Measurements from ENCODE around the gene METTL3.

The METTL3 gene

GRCh38 chr14:21543963-21544362 is 32.8 kb upstream of the METTL3 start:
- in situ Hi-C loops (cut with HindIII; ENCODE audit: low pct_ligation_motif_present, low sequenced_read_pairs) = no loop called here

GRCh38 chr14:21543521-21543960 is 32.4 kb upstream of the METTL3 start:
- TF ChIP-seq CTCF (IDR thresholded peaks at IDR 0.05; ENCODE audit: low read depth, low read length, missing control alignments) = no peak
- Histone ChIP-seq H3K27me3 (replicated peaks) (no peaks in the 10 kb centered on the region), H3K36me3 (replicated peaks) (no peaks in the 10 kb centered on the region), H3K27ac (no peak overlapping the region), H3K4me3 (ENCODE audit: low read depth, low read length) (no peak overlapping the region)
- DNase-seq = no peak
- in situ Hi-C loops (cut with HindIII; ENCODE audit: low pct_ligation_motif_present, low sequenced_read_pairs) = no loop called here

More at GRCh38 chr14:21543963-21544362, 32.8 kb upstream of the METTL3 start:
- no peak overlapping the region for H3K27ac ChIP-seq
- H3K27me3 ChIP-seq (replicated peaks) = no peaks in the 10 kb centered on the region
- H3K36me3 ChIP-seq (replicated peaks) = no peaks in the 10 kb centered on the region
- no peak for DNase-seq
- H3K4me3 ChIP-seq (ENCODE audit: low read depth, low read length) = no peak overlapping the region
- TF ChIP-seq CTCF (IDR thresholded peaks at IDR 0.05; ENCODE audit: low read depth, low read length, missing control alignments) = no peak

- peaks cover 9% of the 10 kb centered on the region for H3K27me3 ChIP-seq (replicated peaks)
- no peak for DNase-seq
- in situ Hi-C loops (cut with HindIII; ENCODE audit: low pct_ligation_motif_present, low sequenced_read_pairs) = no loop called here
- TF ChIP-seq CTCF (IDR thresholded peaks at IDR 0.05; ENCODE audit: low read depth, low read length, missing control alignments) = no peak
- no peaks in the 10 kb centered on the region for H3K36me3 ChIP-seq (replicated peaks)
- no peak overlapping the region for H3K4me3 ChIP-seq (ENCODE audit: low read depth, low read length)
- H3K27ac ChIP-seq = no peak overlapping the region
These were observed 30.4 kb upstream of the METTL3 start for GRCh38 chr14:21541413-21542074.

- in situ Hi-C loops (cut with HindIII; ENCODE audit: low pct_ligation_motif_present, low sequenced_read_pairs) = no loop called here
- TF ChIP-seq CTCF (IDR thresholded peaks at IDR 0.05; ENCODE audit: low read depth, low read length, missing control alignments) = no peak
- H3K36me3 ChIP-seq (replicated peaks) = no peaks in the 10 kb centered on the region
- H3K27me3 ChIP-seq (replicated peaks) = peaks cover 26% of the 10 kb centered on the region
- H3K4me3 ChIP-seq (ENCODE audit: low read depth, low read length) = no peak overlapping the region
- DNase-seq = no peak
- H3K27ac ChIP-seq = no peak overlapping the region
These were observed 28.2 kb upstream of the METTL3 start for GRCh38 chr14:21539189-21539940.

- DNase-seq = no peak
- Histone ChIP-seq H3K27me3 (replicated peaks) (peaks cover 33% of the 10 kb centered on the region), H3K27ac (no peak overlapping the region), H3K36me3 (replicated peaks) (no peaks in the 10 kb centered on the region), H3K4me3 (ENCODE audit: low read depth, low read length) (peak overlapping the region; percentile 17)
- in situ Hi-C loops (cut with HindIII; ENCODE audit: low pct_ligation_motif_present, low sequenced_read_pairs) = no loop called here
- TF ChIP-seq CTCF (IDR thresholded peaks at IDR 0.05; ENCODE audit: low read depth, low read length, missing control alignments) = no peak
These were observed 25.9 kb upstream of the METTL3 start for GRCh38 chr14:21537090-21537424.
